NB4 (cell line): ENCODE data around the gene ATP6V0E1.

Experiments used
- TF ChIP-seq, protein P1 (sequence below): IDR thresholded peaks from one replicate; pipeline ENCODE4 v1.5.1; 2012; ENCODE audit warnings: low read depth, low read length
- TF ChIP-seq, protein P2 (sequence below): IDR thresholded peaks from 2 replicates; pipeline ENCODE4 v1.6.1; 2011; ENCODE audit warnings: low read depth, low read length

DNA sequence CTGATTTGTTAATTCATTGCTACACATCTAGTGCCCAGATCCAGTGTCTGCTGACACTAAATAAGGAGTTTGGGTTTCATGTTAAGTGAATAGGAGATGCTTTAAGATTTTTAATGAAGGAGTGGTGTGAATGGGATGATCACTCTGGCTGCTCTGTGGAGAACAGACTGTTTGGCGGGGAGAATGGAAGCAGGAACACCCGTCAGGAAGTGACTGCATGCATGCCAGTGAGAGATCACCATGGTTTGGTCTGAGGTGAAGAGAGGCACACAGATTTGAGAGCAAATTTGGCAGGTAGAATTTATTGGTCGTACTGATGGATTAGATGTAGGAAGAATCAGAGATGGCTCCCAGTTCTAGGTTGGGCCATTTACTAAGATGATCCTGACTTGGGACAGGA, 19.8 kb downstream of the ATP6V0E1 start:
- TF ChIP-seq, protein P1, sequence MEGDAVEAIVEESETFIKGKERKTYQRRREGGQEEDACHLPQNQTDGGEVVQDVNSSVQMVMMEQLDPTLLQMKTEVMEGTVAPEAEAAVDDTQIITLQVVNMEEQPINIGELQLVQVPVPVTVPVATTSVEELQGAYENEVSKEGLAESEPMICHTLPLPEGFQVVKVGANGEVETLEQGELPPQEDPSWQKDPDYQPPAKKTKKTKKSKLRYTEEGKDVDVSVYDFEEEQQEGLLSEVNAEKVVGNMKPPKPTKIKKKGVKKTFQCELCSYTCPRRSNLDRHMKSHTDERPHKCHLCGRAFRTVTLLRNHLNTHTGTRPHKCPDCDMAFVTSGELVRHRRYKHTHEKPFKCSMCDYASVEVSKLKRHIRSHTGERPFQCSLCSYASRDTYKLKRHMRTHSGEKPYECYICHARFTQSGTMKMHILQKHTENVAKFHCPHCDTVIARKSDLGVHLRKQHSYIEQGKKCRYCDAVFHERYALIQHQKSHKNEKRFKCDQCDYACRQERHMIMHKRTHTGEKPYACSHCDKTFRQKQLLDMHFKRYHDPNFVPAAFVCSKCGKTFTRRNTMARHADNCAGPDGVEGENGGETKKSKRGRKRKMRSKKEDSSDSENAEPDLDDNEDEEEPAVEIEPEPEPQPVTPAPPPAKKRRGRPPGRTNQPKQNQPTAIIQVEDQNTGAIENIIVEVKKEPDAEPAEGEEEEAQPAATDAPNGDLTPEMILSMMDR = no peak
- TF ChIP-seq, protein P2, sequence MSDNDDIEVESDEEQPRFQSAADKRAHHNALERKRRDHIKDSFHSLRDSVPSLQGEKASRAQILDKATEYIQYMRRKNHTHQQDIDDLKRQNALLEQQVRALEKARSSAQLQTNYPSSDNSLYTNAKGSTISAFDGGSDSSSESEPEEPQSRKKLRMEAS = no peak
